Spleen (tissue), 11 donors: ENCODE results near the gene PTX3. TPM values are rescaled to one million over a fixed set of nuclear protein-coding genes. Genes with fewer than 3 reads are reported as not detected.

Experiments
- DNase-seq: peaks from one replicate; pipeline ENCODE4 v3.0.0-alpha.2; 2020
- H3K27ac ChIP-seq, 8 donors: fragments of 200-600 bp; sonication (generic) in 7 of 8; 1 replicate in 4 of 8; 2 replicates in 4 of 8; pipeline versions ENCODE4 v1.5.0 to v1.8.0; 2016 to 2021; ENCODE audit warnings: inconsistent platforms in 4 of 8, mild to moderate bottlenecking in 4 of 8, moderate library complexity in 1 of 8
- H3K27me3 ChIP-seq, 7 donors: fragments of 200-600 bp; sonication (generic) in 6 of 7; replicated peaks in 1 of 7; 1 replicate in 4 of 7; 2 replicates in 3 of 7; pipeline versions ENCODE4 v1.5.0 to v1.8.0; 2016 to 2021; ENCODE audit warnings: inconsistent platforms in 3 of 7, mild to moderate bottlenecking in 1 of 7
- H3K36me3 ChIP-seq, 6 donors: fragments of 200-600 bp; sonication (generic) in 5 of 6; 1 replicate in 4 of 6; 2 replicates in 2 of 6; pipeline versions ENCODE4 v1.5.0 to v1.8.0; 2016 to 2021; ENCODE audit warnings: inconsistent platforms in 2 of 6
- H3K4me1 ChIP-seq, 6 donors: fragments of 200-600 bp; sonication (generic) in 5 of 6; 1 replicate in 3 of 6; 2 replicates in 3 of 6; pipeline versions ENCODE4 v1.5.0 to v1.8.0; 2016 to 2021; ENCODE audit warnings: inconsistent platforms in 3 of 6
- H3K4me3 ChIP-seq, 8 donors: fragments of 200-600 bp; sonication (generic) in 7 of 8; 1 replicate in 4 of 8; 2 replicates in 4 of 8; pipeline versions ENCODE4 v1.5.0 to v1.8.0; 2016 to 2021; ENCODE audit warnings: inconsistent platforms in 4 of 8, mild to moderate bottlenecking in 4 of 8, moderate library complexity in 2 of 8
- H3K9me3 ChIP-seq, 8 donors: fragments of 200-600 bp; sonication (generic) in 7 of 8; 1 replicate in 4 of 8; 2 replicates in 4 of 8; pipeline versions ENCODE4 v1.5.0 to v1.8.0; 2016 to 2021; ENCODE audit warnings: inconsistent platforms in 4 of 8
- POLR2A ChIP-seq, 3 donors: fragments of 450-650 bp; IDR thresholded peaks; one replicate each; pipeline ENCODE4 v1.5.1; 2017; ENCODE audit warnings: antibody characterized with exemption in 3 of 3, mild to moderate bottlenecking in 1 of 3
- POLR2AphosphoS5 ChIP-seq, 3 donors: sonication (generic); formaldehyde crosslinking; IDR thresholded peaks; one replicate each; pipeline ENCODE4 v1.5.1; 2017; ENCODE audit warnings: antibody characterized with exemption in 3 of 3
- WGBS, 5 donors: extraction: QIAGEN DNeasy Blood & Tissue Kit in 3 of 5; methylation state at CpG; one replicate each; pipeline versions ENCODE4 v1.1.5 to v1.1.7; 2013 to 2018; 5-methylcytosine and 5-hydroxymethylcytosine counted together
- intact Hi-C: fragments of 100-400 bp; cut with DNase I; formaldehyde crosslinking; loops from one replicate; pipeline ENCODE4 v1.15.0; 2023; ENCODE audit warnings: low total_unique reads
- polyA plus RNA-seq, 3 donors: library from polyadenylated mRNA; stranded (reverse); fragments of 200-250 nt; gene quantifications; one replicate each; pipeline ENCODE4 v1.2.1, GENCODE V29; 2013
- total RNA-seq, 7 donors: library from RNA; depleted of rRNA in 3 of 7; stranded (reverse); fragments of >200 nt in 3 of 7; fragmentation: NEBNext Ultra II Directional in 4 of 7; extraction: Animal tissue kit (Norgen Biotek cat#: 25700) in 4 of 7; gene quantifications; one replicate each; pipeline versions ENCODE4 v1.1.0 to v1.2.1, GENCODE V29; 2016 to 2021
- TF ChIP-seq, protein P1 (sequence below), 11 experiments: fragments of 200-600 bp in 7 of 11; fragments of 450-650 bp in 4 of 11; sonication (generic) in 4 of 11; IDR thresholded peaks in 8 of 11; conservative IDR thresholded peaks in 3 of 11; 1 replicate in 7 of 11; 2 replicates in 4 of 11; pipeline versions ENCODE4 v1.4.0 to v1.8.0; 2016 to 2021; ENCODE audit warnings: antibody characterized with exemption in 11 of 11, inconsistent platforms in 4 of 11, mild to moderate bottlenecking in 1 of 11
- donor health status: healthy with polysubstance abuse.
- donor health status: DM: no; HTN: no; CAD: no; lungs with moderate emphysema.
- donor health status: DM: no; HTN: no; CAD: no.
- donor health status: Bipolar disorder and iron deficiency.
- donor health status: healthy.
- donor health status: DM: no; HTN: no; CAD: no.
- donor health status: DM: yes; HTN: yes; CAD: no.

The PTX3 gene
- total and polyA plus RNA-seq, 10 donors, result 3.3 to 26.5 (median 20.7) TPM

DNA sequence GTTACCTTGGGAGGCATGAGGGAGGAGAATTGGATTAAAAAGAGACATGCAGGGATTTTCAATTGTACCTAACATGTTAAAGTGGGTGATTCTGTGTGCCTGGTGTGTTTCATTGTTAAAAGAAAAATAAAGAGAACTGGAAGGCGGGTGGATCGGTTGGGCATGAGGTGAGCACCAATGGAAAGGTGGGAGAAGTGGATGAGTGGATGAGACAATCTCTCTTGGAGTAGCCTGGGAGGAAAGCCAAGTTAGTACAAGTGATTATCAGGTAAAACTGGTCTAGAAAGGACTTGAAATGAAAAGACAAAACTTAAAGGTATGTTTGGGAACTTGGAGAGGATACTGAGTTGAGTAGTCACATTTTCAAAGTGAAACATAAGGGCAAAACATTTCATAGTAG is 54.5 kb downstream of the PTX3 start:
- TF ChIP-seq POLR2A (IDR thresholded peaks at IDR 0.05) (no peak), POLR2AphosphoS5 (IDR thresholded peaks at IDR 0.05) (no peak)
- TF ChIP-seq, protein P1, sequence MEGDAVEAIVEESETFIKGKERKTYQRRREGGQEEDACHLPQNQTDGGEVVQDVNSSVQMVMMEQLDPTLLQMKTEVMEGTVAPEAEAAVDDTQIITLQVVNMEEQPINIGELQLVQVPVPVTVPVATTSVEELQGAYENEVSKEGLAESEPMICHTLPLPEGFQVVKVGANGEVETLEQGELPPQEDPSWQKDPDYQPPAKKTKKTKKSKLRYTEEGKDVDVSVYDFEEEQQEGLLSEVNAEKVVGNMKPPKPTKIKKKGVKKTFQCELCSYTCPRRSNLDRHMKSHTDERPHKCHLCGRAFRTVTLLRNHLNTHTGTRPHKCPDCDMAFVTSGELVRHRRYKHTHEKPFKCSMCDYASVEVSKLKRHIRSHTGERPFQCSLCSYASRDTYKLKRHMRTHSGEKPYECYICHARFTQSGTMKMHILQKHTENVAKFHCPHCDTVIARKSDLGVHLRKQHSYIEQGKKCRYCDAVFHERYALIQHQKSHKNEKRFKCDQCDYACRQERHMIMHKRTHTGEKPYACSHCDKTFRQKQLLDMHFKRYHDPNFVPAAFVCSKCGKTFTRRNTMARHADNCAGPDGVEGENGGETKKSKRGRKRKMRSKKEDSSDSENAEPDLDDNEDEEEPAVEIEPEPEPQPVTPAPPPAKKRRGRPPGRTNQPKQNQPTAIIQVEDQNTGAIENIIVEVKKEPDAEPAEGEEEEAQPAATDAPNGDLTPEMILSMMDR (IDR thresholded peaks at IDR 0.05 in 8 of 11, conservative IDR thresholded peaks at IDR 0.05 in 3 of 11), result no peak
- Histone ChIP-seq H3K27me3 (no peaks in the 10 kb centered on the region), H3K4me1 (no peaks in the 10 kb centered on the region), H3K9me3 (no peaks in the 10 kb centered on the region), H3K4me3 (no peak overlapping the region), H3K36me3 (no peaks in the 10 kb centered on the region), H3K27ac (no peak overlapping the region)
- DNase-seq, result no peak
- intact Hi-C loops, result loop anchor here (5.0 kb wide), 1 partner anchor 289 kb away; no protein-coding TSS in a partner anchor
- 94 to 97% (median 96%) methylated on average over 2 of the region's 2 CpGs for WGBS, 5 donors

Other genes with a start within 250 kb of the PTX3 start
- gene VEPH1, start 66.6 kb downstream of the PTX3 start, total RNA-seq, result 10 to 100 TPM in 4 of 7 donors, 1 to 10 TPM in 3; 2.4 to 19.6 (median 11.5) TPM
- gene VEPH1, start 66.6 kb downstream of the PTX3 start, polyA plus RNA-seq, result under 1 TPM; 0.26 to 0.83 (median 0.54) TPM